ENCODE measurements around the gene ASIP. TPM values are rescaled to one million over a fixed set of nuclear protein-coding genes. Genes with fewer than 3 reads are reported as not detected.
"Not testable (repeated sequence)": the region's sequence is repeated elsewhere in the genome, so short reads cannot be mapped to it uniquely, and the experiment has no call there.

ASIP gene
- total RNA-seq, 1 donor from 2014 or later: not detected

- no peak overlapping the region for H3K27ac Mint-ChIP-seq
- peaks cover 10% of the 10 kb centered on the region for H3K4me1 Mint-ChIP-seq
These were observed 13.8 kb downstream of the ASIP start for GRCh38 chr20:34254979-34255378.

GRCh38 chr20:34256629-34257124, 15.5 kb downstream of the ASIP start:
- TF ChIP-seq, protein P1, sequence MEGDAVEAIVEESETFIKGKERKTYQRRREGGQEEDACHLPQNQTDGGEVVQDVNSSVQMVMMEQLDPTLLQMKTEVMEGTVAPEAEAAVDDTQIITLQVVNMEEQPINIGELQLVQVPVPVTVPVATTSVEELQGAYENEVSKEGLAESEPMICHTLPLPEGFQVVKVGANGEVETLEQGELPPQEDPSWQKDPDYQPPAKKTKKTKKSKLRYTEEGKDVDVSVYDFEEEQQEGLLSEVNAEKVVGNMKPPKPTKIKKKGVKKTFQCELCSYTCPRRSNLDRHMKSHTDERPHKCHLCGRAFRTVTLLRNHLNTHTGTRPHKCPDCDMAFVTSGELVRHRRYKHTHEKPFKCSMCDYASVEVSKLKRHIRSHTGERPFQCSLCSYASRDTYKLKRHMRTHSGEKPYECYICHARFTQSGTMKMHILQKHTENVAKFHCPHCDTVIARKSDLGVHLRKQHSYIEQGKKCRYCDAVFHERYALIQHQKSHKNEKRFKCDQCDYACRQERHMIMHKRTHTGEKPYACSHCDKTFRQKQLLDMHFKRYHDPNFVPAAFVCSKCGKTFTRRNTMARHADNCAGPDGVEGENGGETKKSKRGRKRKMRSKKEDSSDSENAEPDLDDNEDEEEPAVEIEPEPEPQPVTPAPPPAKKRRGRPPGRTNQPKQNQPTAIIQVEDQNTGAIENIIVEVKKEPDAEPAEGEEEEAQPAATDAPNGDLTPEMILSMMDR (IDR thresholded peaks at IDR 0.05; ENCODE audit: unreplicated experiment): no peak
- DNase-seq (ENCODE audit: low spot score in 2 of 2, unreplicated experiment in 2 of 2): no peak
- H3K9me3 Mint-ChIP-seq: peaks cover 5% of the 10 kb centered on the region
- H3K4me3 Mint-ChIP-seq: no peak overlapping the region
- H3K27me3 Mint-ChIP-seq (ENCODE audit: low read depth): no peaks in the 10 kb centered on the region
- peaks cover 10% of the 10 kb centered on the region for H3K4me1 Mint-ChIP-seq
- no peaks in the 10 kb centered on the region for H3K36me3 Mint-ChIP-seq
- no peak overlapping the region for H3K27ac Mint-ChIP-seq

More at GRCh38 chr20:34254979-34255378, 13.8 kb downstream of the ASIP start:
- no peak overlapping the region for H3K4me3 Mint-ChIP-seq
- TF ChIP-seq, protein P1 (IDR thresholded peaks at IDR 0.05; ENCODE audit: unreplicated experiment): no peak
- DNase-seq (ENCODE audit: low spot score in 2 of 2, unreplicated experiment in 2 of 2): no peak
- peaks cover 7% of the 10 kb centered on the region for H3K9me3 Mint-ChIP-seq
- H3K27me3 Mint-ChIP-seq (ENCODE audit: low read depth): no peaks in the 10 kb centered on the region
- H3K36me3 Mint-ChIP-seq: no peaks in the 10 kb centered on the region

GRCh38 chr20:34260208-34260942, 19.2 kb downstream of the ASIP start:
- Mint-ChIP-seq H3K36me3 (no peaks in the 10 kb centered on the region), H3K9me3 (no peaks in the 10 kb centered on the region), H3K27me3 (ENCODE audit: low read depth) (no peaks in the 10 kb centered on the region), H3K4me3 (no peak overlapping the region), H3K27ac (no peak overlapping the region), H3K4me1 (peaks cover 3% of the 10 kb centered on the region)
- no peak for DNase-seq (ENCODE audit: low spot score in 2 of 2, unreplicated experiment in 2 of 2)
- TF ChIP-seq, protein P1 (IDR thresholded peaks at IDR 0.05; ENCODE audit: unreplicated experiment): no peak

GRCh38 chr20:34262488-34263288, 21.5 kb downstream of the ASIP start:
- Mint-ChIP-seq H3K9me3 (no peaks in the 10 kb centered on the region), H3K27ac (peak overlapping the region; percentile 61), H3K36me3 (no peaks in the 10 kb centered on the region), H3K4me1 (no peaks in the 10 kb centered on the region), H3K27me3 (ENCODE audit: low read depth) (no peaks in the 10 kb centered on the region), H3K4me3 (no peak overlapping the region)
- DNase-seq (ENCODE audit: low spot score in 2 of 2, unreplicated experiment in 2 of 2): no peak
- TF ChIP-seq, protein P1 (IDR thresholded peaks at IDR 0.05; ENCODE audit: unreplicated experiment): no peak

DNA sequence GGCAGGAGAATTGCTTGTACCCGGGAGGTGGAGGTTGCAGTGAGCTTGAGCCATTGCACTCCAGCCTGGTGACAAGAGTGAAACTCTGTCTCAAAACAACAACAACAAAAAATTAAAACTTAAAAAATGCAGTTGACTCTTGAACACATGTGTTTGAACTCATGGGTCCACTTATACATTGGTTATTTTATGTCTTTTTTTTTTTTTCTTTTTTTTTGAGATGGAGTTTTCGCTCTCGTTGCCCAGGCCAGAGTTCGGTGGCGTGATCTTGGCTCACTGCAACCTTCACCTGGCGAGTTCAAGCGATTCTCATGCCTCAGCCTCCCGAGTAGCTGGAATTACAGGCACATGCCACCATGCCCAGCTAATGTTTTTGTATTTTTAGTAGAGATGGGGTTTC, 22.2 kb downstream of the ASIP start:
- not testable (repeated sequence) for DNase-seq (ENCODE audit: low spot score in 2 of 2, unreplicated experiment in 2 of 2); H3K4me1 Mint-ChIP-seq; H3K27ac Mint-ChIP-seq; H3K27me3 Mint-ChIP-seq (ENCODE audit: low read depth); H3K4me3 Mint-ChIP-seq; H3K9me3 Mint-ChIP-seq; H3K36me3 Mint-ChIP-seq

- H3K4me1 Mint-ChIP-seq: no peaks in the 10 kb centered on the region
- H3K9me3 Mint-ChIP-seq: no peaks in the 10 kb centered on the region
- TF ChIP-seq, protein P1 (IDR thresholded peaks at IDR 0.05; ENCODE audit: unreplicated experiment): no peak
- DNase-seq (ENCODE audit: low spot score in 2 of 2, unreplicated experiment in 2 of 2): no peak
- peaks cover 2% of the 10 kb centered on the region for H3K36me3 Mint-ChIP-seq
- H3K27ac Mint-ChIP-seq: no peak overlapping the region
- H3K4me3 Mint-ChIP-seq: no peak overlapping the region
- no peaks in the 10 kb centered on the region for H3K27me3 Mint-ChIP-seq (ENCODE audit: low read depth)
These were observed 22.9 kb downstream of the ASIP start for GRCh38 chr20:34264141-34264540.
